Cerebellar cortex (tissue), 1 donor: ENCODE measurements around the gene GDF2.

ENCODE experiments used
- DNase-seq: peaks from one replicate; pipeline ENCODE4 v3.0.0-alpha.2; 2015; ENCODE audit warnings: low spot score

GDF2 gene

GRCh38 chr10:47333532-47333931 is 11.3 kb downstream of the GDF2 start:
- DNase-seq, result no peak

GRCh38 chr10:47334466-47335295 is 12.4 kb downstream of the GDF2 start:
- no peak for DNase-seq

- no peak for DNase-seq
These were observed 13.7 kb downstream of the GDF2 start for GRCh38 chr10:47335906-47336305.

GRCh38 chr10:47336387-47337134 is 14.3 kb downstream of the GDF2 start:
- no peak for DNase-seq

GRCh38 chr10:47337310-47337709 is 15.1 kb downstream of the GDF2 start:
- no peak for DNase-seq

GRCh38 chr10:47339186-47339735 is 17.0 kb downstream of the GDF2 start:
- DNase-seq, result no peak

GRCh38 chr10:47339759-47340607 is 17.7 kb downstream of the GDF2 start:
- DNase-seq, result no peak

GRCh38 chr10:47340608-47341170 is 18.4 kb downstream of the GDF2 start:
- peak; percentile 41 for DNase-seq

- DNase-seq, result no peak
These were observed 23.0 kb downstream of the GDF2 start for GRCh38 chr10:47344996-47345870.

- DNase-seq, result peak; percentile 80
These were observed 24.5 kb downstream of the GDF2 start for GRCh38 chr10:47346581-47347302.

GRCh38 chr10:47347303-47347675 is 25.0 kb downstream of the GDF2 start:
- peak; percentile 23 for DNase-seq

DNA sequence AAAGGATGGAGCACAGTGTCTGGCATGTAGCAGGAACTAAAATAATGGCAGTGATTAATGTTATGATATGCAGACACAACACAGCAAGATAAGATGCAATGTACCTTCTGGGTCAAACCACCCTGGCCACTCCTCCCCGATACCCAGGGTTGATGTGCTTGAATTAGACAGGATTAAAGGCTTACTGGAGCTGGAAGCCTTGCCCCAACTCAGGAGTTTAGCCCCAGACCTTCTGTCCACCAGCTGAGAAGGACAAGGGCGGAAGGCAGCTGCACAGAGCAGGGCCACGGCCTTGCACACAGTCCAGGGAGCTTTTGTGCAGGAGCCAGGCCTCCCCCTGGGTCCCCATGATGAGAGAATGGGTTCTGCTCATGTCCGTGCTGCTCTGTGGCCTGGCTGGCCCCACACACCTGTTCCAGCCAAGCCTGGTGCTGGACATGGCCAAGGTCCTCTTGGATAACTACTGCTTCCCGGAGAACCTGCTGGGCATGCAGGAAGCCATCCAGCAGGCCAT is 25.9 kb downstream of the GDF2 start, which contains the start of gene RBP3:
TSS of gene RBP3 (plus strand) at position 226 of the 514 bp plus-strand sequence. CDS start at position 348, 122 bp downstream.
- DNase-seq, result peak; percentile 76

GRCh38 chr10:47348661-47349470 is 26.6 kb downstream of the GDF2 start:
- no peak for DNase-seq

- no peak for DNase-seq
These were observed 27.3 kb downstream of the GDF2 start for GRCh38 chr10:47349516-47349915.

GRCh38 chr10:47349941-47350371 is 27.7 kb downstream of the GDF2 start:
- no peak for DNase-seq

GRCh38 chr10:47350671-47351640 is 28.7 kb downstream of the GDF2 start:
- DNase-seq, result no peak
